Lung microvascular endothelial cell (primary cell): ENCODE measurements around the gene LEMD3. TPM values are rescaled to one million over a fixed set of nuclear protein-coding genes. Genes with fewer than 3 reads are reported as not detected.

Source experiments
- DNase-seq, 2 donors: peaks; one replicate each; pipeline versions ENCODE4 v3.0.0 to v3.0.0-alpha.2; 2010; ENCODE audit warnings: low read depth in 2 of 2
- total RNA-seq: library from RNA; depleted of rRNA; stranded (reverse); fragments of >200 nt; gene quantifications from 2 replicates; pipeline ENCODE4 v1.2.1, GENCODE V29; 2014

LEMD3 gene
- total RNA-seq, 1 donor from 2014 or later, result 23.0 TPM

- DNase-seq, result no peak
These were observed 35.6 kb downstream of the LEMD3 start for GRCh38 chr12:65204886-65205525.

- no peak for DNase-seq
These were observed 36.5 kb downstream of the LEMD3 start for GRCh38 chr12:65205886-65206285.

- DNase-seq, result no peak
These were observed 38.7 kb downstream of the LEMD3 start for GRCh38 chr12:65208125-65208524.

GRCh38 chr12:65208964-65209654 lies 39.7 kb downstream of the LEMD3 start:
- DNase-seq, result peak in 1 of 2 donors; percentile 22

GRCh38 chr12:65209655-65210043 lies 40.3 kb downstream of the LEMD3 start:
- DNase-seq, result peak; percentile 37 to 84

- DNase-seq, result no peak
These were observed 47.7 kb downstream of the LEMD3 start for GRCh38 chr12:65217086-65217485.

GRCh38 chr12:65220761-65221160 lies 51.4 kb downstream of the LEMD3 start:
- no peak for DNase-seq

GRCh38 chr12:65229441-65229840 lies 60.1 kb downstream of the LEMD3 start:
- peak; percentile 24 to 86 for DNase-seq

- peak; percentile 56 to 58 for DNase-seq
These were observed 63.2 kb downstream of the LEMD3 start for GRCh38 chr12:65232476-65233077.

- no peak for DNase-seq
These were observed 67.8 kb downstream of the LEMD3 start for GRCh38 chr12:65237153-65237552.

- no peak for DNase-seq
These were observed 69.2 kb downstream of the LEMD3 start for GRCh38 chr12:65238609-65239008.

- peak in 1 of 2 donors; percentile 23 for DNase-seq
These were observed 79.6 kb downstream of the LEMD3 start for GRCh38 chr12:65248656-65249633.

- no peak for DNase-seq
These were observed 83.1 kb downstream of the LEMD3 start for GRCh38 chr12:65252515-65252914.

GRCh38 chr12:65257986-65258385 lies 88.6 kb downstream of the LEMD3 start:
- DNase-seq, result no peak

- DNase-seq, result no peak
These were observed 90.1 kb downstream of the LEMD3 start for GRCh38 chr12:65259501-65259900.

GRCh38 chr12:65263777-65264176 lies 94.4 kb downstream of the LEMD3 start:
- no peak for DNase-seq

- DNase-seq, result peak in 1 of 2 donors; percentile 54
These were observed 97.0 kb downstream of the LEMD3 start for GRCh38 chr12:65266408-65266807.

- DNase-seq, result peak; percentile 73 to 75
These were observed 100.2 kb downstream of the LEMD3 start for GRCh38 chr12:65269603-65270002.

- DNase-seq, result no peak
These were observed 105.4 kb downstream of the LEMD3 start for GRCh38 chr12:65274602-65275272.

- no peak for DNase-seq
These were observed 106.2 kb downstream of the LEMD3 start for GRCh38 chr12:65275627-65276026.

GRCh38 chr12:65276916-65277530 lies 107.6 kb downstream of the LEMD3 start:
- DNase-seq, result no peak
